OCI-M1 (cell line): ENCODE results near the gene ARMH3.

ENCODE experiments used
- DNase-seq: peaks from one replicate; lab custom pipeline; 2025; lab: John Stamatoyannopoulos, UW

ARMH3 gene

DNA sequence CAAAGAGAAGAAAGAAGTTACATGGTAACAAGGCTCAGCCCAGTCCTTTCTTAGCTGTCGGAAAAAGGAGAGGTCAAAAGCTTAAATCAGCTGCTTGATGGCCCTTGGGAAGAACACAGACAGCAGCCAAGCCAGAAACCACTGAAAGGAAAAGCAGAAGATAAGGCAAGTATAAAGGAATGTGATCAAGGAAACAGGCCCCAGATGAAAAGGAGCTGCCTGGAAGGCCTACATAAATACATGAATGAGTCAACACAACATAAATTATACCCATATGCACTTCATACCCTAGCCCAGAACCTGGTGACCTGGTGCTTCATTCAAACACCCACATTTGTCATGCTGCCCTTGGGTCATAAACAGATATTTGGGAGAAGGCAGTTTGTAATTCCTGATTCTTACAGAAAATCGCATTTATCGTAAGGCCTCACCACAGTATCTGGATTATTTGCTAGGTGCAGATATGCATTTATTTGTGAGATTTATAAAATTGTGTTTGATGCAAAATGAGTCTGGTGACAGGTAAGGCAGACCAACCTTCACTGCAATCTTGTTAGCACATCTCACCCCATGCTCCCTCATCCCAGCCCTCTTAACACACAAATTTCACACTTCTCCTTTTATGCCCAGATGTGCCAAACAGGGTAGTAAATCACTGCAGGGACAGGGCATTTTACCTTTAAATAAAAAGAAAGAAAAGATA is 117.5 kb downstream of the ARMH3 start:
- DNase-seq, result no peak

DNA sequence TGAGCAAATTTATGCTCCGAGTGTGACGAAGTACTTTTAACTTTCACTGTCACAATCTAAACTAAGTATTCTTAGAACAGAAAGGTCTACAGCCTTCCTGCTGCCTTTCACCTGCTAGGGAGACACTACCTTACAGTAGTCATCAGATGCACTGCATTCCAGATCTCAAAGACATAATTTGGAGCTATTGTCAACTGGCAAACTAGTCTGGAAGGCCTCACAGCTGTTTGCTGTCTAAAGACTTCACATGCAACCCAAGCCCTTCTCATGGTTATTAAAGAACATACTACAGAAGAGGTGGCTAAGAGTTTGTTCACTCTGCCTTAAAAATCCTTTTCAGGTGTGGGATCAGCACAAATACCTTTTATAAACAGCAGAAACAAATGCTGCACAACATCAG is 120.5 kb downstream of the ARMH3 start:
- DNase-seq, result no peak

DNA sequence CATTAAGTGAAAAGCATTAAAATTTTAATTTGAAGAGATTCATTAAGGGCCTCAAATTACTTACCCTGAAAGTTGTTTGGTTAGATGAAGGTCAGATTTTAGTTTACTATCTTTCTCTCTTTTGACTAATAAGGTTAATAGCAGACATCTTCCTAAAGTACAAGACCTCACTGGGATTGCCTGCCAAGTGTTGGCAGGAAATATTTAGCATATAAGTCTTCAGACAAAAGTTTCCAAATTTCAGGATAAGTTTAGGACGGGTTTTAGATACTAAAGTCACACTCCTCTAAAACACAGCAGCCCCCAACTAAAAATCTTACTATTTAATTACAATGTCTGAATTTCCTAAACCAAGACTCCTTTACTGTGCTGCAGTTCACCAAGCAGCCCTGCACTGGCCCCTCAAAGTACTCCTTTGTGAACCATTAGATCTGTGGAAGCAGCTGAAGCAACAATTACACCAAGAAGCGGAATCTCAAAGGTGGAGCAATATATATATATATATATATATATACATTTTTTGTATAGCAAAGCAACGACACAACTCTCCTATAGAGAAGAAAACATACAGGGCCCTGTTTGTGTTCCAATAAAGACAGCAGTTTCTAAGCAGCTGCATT is 121.2 kb downstream of the ARMH3 start:
- no peak for DNase-seq

DNA sequence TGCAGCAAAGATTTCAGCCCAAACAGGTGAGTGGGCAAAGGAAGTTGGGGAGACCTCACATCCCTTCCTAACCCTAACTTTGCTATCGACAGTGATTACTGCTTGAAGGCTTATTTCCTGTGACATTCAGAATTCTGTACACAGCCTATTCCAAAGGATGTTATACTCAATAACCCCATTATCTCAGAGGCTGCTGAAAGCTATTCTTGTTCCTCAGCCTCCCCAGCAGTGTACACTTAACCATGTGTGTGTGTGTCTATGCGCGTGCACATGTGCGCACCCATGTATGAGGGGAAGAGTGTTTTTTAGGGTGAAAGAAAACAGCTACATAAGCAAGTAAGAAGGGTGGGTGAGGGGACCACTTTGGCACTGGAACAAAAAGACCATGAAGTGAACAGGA is 122.0 kb downstream of the ARMH3 start:
- no peak for DNase-seq

DNA sequence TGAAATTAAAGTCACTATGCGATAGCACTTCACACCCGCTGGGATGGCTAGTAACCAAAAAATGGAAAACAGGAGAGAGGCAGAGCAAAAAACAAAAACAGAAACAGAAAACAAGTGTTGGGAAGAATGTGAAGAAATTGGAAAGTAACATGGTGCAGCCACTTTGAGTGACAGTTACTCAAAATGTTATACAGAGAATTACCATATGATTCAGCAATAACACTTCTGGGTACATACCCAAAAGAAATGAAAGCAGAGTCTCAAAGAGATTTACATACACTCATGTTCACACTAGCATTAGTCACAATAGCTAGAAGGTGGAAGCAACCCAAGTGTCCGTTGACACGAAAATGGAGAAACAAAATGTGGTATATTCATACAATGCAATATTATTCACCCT is 123.8 kb downstream of the ARMH3 start:
- DNase-seq, result no peak

DNA sequence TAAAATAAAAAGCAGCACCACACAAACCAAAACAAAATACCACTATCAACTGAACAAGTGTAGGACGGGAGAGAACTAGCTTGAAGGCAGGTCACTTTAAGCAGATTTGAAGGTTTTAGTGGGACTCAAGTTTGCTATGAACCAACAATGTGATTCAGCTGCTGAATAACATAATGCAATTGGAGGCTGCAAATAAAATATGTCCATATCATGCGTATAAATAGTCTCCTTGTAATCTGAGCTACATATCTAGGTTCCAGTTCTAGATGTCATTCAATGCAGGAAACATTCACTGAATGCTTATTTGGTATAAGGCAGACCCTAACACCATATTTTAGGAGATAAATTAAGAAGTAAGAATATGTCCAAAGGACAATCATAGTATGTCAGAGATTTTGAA is 130.9 kb downstream of the ARMH3 start:
- no peak for DNase-seq

DNA sequence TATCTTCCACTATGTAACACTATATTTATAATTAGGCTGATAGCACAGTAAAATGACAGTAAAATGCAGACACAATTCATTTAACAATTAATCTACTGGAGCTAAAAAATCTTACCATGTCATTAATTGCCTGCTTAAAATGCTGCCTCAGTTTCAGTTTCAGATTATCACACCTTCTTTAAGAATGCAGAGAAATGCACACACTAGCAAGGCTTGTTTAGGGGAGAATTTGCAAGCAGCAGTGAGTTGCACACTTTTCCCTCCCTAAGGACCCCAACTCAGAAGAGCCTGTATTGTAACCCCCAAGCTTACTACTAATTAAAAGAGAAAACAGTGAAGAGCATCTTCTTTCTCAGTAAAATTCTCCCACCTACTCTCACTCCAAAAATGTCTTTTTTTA is 132.7 kb downstream of the ARMH3 start:
- DNase-seq, result no peak

DNA sequence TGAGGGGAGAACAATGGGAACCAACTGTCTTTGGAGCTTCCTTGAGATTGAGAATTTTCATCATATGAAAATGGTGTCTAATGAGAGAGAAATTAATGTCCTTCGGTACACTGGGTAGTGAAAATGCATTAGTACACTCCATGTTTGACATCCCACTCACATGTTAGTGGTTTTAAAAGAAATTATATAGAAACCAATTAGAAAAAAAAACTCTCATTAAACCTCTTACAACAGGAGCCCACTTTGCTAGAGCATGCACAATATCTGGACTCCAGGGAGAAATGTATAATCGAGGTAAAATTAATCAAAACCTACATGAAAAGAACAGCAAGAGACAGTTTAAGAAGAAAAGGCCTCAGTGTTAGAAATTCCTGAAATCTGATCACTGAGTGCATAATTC is 133.1 kb downstream of the ARMH3 start:
- DNase-seq, result no peak

DNA sequence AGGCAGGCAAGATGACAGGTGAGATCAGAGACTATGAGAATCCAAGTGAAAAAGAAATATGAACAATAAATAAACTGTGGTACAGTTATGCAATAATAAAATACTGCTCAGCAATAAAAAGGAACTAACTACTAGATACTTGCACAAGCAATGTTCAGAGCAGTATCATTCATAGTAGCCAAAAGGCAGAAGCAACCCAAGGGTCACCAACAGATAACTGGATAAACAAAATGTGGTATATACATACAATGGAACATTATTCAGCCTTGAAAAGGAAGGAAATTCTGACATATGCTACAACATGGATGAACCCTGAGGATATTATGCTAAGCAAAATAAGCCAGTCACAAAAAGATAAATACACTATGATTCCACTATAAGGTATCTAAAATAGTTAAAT is 135.4 kb downstream of the ARMH3 start:
- DNase-seq, result peak; percentile 16

DNA sequence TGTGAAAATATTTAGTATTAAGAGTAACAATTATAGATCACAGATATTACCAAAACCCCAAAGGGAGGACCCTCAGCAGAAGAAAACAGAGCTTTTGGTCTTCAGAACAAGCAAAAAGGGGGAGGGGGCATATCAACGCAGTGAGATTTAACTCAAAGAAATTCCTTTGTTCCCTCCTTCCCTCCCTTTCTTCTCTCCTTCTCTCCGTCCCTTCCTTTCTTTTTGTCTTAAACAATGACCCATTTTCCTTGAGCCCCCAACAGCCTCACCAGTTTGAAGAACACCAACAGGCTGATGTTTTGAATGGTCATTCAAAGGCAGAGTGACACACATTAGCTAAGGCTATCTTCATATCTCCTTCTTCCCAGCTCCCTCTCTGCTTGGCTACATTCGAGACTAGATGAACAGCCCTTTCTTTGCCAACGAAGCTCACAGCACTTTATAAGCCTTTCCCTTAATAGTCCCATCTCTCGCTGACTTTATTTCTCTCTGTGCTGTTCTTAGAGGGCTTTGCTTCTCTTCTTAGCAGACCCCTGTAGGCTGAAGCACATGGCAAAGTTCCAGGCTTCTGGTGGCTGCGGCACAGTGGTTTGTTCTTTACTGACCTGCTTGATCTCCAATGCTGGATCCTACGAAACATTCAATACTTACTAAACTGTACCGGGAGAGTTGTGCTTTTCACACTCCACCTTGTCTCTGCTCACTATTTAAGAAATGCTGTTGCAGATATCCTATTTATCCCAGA is 136.8 kb downstream of the ARMH3 start:
- DNase-seq, result no peak

DNA sequence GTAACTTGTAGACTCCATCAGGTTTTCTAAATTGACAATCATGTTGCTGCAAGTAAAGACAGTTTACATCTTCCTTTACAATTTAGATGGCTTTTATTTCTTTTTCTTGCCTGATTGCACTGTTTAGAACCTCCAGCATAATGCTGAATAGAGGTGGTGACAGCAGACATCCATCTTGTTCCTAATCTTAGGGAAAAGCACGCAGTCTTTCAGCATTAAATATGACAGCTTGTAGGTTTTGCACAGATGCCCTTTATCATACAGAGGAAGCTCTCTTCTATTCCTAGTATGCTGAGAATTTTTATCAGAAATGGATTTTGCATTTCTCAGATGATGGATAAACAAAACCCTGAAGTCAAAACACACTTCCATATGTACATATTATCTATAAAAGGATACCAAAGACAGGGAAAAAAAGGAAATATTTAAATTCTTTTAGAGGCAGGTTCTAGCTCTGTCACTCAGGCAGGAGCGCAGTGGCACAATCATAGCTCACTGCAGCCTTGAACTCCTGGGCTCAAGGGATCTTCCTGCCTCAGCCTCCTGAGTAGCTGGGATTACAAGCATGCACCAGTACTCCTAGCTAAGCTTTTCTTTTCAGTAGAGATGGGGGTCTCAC is 143.3 kb downstream of the ARMH3 start:
- no peak for DNase-seq

DNA sequence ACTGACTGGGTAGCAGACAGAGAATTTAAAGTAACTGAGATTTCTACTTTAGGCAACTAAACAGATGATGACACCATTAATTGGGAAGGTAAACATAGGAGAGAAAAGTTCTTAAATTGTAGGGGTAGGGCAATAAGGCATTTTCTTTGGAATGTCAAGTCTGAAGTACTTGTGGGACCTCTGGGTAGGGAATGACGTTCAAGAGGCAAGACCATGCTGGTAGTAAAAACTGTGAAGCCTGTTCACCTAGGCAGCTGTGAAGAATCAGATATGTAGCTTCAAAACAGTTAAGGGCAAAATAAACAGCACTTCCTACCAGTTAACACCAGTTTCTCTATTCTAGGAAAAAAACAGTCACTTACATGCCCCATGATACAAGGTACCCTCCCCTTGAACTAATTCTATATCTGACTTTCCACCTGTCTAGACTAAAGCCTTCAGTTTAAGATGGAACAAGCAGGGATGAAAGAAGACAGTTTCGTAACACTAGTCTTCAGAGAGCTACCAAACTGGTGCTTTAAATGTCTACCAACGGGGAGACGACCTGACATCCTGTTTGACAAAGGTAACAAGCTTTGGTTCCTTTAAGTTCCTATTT is 149.3 kb downstream of the ARMH3 start:
- no peak for DNase-seq

DNA sequence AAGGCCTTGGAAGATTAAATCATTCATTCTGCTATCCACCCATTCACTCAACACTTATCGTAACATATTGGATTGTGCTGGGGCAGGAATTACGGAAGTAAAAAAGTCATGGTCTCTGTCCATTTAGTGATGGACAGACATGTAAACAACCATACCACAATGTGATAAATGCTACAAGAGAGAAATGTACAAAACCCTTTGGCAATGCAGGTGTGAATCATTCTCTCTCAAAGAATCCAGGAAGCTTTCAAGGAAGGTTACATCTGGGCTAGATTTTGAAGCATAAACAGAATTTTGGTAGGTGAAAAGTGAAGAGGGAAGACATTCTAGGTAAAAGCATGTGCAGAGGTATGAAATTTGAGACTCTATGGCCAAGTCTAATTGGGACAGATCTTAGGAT is 150.7 kb downstream of the ARMH3 start:
- DNase-seq, result no peak

DNA sequence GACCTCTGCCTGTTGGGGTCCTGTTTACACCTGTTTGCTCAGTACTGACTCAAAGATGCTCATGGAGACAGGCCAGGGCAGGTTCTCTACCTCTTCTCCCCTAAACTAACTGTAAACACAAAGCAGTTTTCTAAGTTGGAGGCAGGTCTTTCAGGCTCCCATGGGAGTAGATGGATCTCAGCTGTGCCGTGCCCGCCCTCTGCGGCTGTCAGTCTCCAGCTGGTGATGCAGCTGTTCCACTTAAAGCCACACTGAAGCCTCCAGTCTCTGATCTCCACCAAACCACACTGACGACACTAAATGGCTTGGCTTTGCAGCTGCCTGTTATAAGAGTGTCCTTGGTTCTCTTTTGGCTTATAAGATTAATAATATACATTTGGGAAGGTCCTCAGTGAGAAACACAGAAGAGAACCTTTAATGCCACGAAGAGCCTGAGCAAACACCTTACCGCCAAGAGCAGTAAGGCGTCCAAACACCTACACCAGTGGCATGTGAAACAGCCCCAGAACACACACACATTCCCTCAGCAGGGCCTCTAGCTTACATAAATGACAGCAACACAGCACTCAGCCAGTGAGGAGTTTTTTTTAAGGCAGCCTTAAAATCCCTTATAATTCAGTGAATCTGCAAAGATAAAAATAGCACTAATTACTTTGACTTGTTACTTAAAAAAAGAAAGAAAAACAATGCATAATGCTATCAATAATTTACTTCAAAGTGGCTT is 152.0 kb downstream of the ARMH3 start:
- DNase-seq, result no peak

DNA sequence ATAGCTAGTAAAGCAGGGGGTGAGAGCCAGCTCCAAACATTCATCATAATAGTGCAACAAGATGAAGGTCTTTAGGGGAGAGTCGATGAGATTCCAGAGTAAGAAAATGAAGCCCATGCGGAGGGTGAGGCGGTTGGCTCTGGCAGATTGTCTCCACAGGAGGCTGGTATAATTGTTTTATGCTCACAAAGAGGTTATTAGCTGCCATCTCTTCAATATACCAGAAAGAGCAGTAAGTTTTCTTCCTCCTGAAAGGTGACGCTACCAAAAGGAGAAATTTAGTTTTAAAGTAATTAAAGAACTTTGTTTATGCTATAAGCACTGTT is 153.2 kb downstream of the ARMH3 start:
- no peak for DNase-seq

DNA sequence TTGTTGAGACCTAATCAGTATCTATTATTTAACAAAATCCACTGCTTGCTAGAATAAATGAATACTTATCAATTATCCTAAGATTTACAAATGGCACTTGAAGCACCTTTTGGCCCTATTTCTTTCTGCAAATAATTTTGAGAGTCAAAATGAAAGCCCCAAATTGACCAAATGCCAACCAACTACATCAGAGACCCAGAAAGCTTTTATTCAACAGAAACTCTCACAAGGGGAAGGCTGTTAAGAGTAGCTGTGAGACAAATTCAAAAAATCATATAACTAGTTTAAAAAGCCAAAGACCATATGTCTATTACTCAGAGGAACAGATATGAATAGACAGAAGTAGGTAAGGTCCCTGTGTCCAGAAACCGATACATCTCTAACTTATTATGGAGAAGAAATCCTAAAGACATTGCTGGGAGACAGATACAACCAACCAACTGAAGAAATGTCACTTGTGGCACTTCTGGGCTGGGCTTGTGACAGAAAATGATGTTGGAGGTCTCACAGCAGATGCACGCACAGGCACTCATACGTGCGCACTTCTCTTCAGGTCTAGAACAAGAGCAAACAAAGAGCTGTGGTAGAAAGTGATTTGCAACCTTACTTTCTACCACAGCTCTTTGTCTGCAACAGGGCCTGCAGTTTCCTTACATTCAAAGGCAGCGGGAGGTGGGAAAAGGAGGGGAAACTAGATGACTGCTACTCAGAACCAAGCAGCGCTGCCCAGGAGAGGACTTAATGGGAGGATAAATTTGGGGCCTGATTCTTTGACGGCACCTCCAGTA is 153.7 kb downstream of the ARMH3 start:
- no peak for DNase-seq

DNA sequence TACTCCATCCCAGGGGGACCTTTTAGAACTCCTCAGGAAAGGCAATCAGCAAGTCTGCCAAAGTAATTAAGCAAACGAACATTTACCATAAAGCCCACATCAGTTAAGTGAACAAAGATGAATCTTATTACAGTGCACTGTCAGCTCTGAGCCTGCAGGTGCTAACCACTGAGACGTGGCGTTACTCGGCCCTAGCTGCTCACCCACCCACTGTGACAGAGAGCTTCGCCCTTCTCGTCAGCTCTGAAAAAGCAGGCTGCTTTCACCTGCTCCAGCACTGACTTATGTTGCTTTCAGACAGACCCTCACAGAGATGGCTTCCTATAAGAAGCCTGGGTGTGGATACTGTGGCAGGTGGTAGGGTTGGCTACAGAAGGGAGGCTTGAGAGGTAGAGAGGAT is 154.6 kb downstream of the ARMH3 start:
- DNase-seq, result no peak

DNA sequence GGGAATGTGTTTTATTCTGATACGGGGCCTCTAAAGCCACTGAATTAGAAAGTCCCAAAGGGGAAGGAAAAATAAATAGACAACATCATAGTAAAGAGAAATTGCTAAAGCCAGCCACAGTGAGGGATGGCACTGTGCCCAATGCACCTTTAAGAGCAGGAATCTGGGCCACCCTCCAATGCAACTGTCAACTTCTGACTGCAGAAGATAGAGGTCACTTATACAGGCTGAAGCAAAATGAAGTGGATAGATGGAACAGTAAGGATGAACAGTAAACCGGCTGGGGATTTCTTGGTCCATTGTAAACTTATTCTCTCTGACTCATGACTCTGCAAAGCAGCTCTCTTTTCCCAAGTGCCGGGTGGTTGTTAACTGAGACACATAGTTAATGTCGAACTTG is 158.3 kb downstream of the ARMH3 start:
- no peak for DNase-seq

DNA sequence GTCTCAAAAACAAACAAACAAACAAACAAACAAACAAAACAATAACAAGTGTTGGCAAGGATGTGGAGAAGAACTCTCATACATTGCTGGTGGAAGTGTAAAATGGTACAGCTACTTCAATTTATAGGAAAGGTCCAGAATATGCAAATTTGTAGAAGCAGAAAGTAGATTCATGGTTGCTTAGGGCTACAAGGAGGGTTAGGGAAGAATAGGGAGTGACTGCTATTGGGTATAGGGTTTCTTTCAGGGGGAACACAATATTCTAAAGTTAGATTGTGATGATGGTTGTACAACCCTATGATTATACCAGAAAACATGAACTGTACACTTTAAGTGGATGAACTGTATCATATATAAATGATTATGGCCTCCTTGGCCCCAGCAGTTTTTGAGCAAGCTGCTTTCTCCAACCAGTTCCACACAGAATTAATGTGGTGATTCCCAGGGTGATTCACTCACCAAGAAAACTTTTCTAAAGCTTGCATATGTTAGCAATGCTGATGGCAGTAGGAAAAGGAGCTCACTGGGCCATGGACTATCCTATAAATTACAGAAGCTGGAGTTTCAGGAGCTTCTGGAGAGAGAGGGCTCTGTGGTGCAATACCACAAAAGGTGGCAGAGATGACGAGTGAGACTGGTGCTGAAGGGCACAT is 159.6 kb downstream of the ARMH3 start:
- DNase-seq, result no peak

DNA sequence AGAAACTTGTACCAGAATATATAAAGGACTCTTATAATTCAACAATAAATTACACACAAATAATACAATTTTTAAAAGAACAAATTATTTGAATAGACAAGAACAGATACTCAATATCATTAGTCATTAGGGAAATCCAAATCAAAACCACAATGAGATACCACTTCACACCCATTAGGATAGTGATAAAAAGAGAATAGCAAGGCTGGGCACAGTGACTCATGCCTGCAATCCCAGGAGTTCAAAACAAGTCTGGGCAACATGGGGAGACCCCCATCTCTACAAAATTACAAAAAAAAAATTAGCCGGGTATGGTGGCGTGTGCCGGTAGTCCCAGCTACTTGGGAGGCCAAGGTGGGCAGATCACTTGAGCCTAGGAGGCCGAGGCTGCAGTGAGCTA is 160.2 kb downstream of the ARMH3 start:
- DNase-seq, result no peak

DNA sequence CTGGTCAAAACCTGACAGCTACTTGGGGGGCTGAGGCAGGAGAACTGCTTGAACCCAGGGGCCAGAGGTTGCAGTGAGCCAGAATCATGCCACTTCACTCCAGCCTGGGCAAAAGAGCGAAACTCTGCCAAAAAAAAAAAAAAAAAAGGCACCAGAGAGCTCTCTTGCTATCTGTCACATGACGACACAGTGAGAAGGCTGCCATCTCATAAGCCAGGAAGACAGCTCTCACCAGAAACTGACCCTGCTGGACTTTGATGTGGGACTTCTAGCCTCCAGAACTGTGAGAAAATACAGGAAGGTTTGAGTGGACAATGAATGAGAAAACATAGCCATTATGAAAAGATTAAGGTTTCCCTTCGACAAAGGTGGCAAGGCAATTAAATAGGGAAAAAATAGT is 161.2 kb downstream of the ARMH3 start:
- no peak for DNase-seq
